ENCODE measurements around the gene KLHL22.

The KLHL22 gene

GRCh38 chr22:20406686-20407408, 88.7 kb downstream of the KLHL22 start (continued):
- TF ChIP-seq BACH2 (CRISPR knock-in tag; IDR thresholded peaks at IDR 0.05; ENCODE audit: borderline replicate concordance) (no peak), ZNF565 (CRISPR knock-in tag; conservative IDR thresholded peaks at IDR 0.05; ENCODE audit: low read depth) (no peak), ZNF70 (CRISPR knock-in tag; IDR thresholded peaks at IDR 0.05) (no peak), PPARA (CRISPR knock-in tag; IDR thresholded peaks at IDR 0.05; ENCODE audit: borderline replicate concordance) (no peak), ZFP3 (CRISPR knock-in tag; IDR thresholded peaks at IDR 0.05) (no peak), CSRNP3 (CRISPR knock-in tag; IDR thresholded peaks at IDR 0.05) (no peak)

GRCh38 chr22:20405931-20406685, 89.5 kb downstream of the KLHL22 start:
- no peak for ATAC-seq
- TF ChIP-seq SNAI2 (CRISPR knock-in tag; IDR thresholded peaks at IDR 0.05) = no peak
- no peak for TF ChIP-seq ZFP3 (CRISPR knock-in tag; IDR thresholded peaks at IDR 0.05)
- TF ChIP-seq CREB5 (CRISPR knock-in tag; IDR thresholded peaks at IDR 0.05; ENCODE audit: low read depth) = no peak
- no peak for TF ChIP-seq CSDC2 (CRISPR knock-in tag; IDR thresholded peaks at IDR 0.05)
- TF ChIP-seq ZNF70 (CRISPR knock-in tag; IDR thresholded peaks at IDR 0.05) = no peak

GRCh38 chr22:20405291-20405930, 90.2 kb downstream of the KLHL22 start:
- TF ChIP-seq ZFP3 (CRISPR knock-in tag; IDR thresholded peaks at IDR 0.05) = no peak
- no peak for TF ChIP-seq PPARA (CRISPR knock-in tag; IDR thresholded peaks at IDR 0.05; ENCODE audit: borderline replicate concordance)
- TF ChIP-seq ZNF565 (CRISPR knock-in tag; conservative IDR thresholded peaks at IDR 0.05; ENCODE audit: low read depth) = no peak
- TF ChIP-seq ESRRG (CRISPR knock-in tag; IDR thresholded peaks at IDR 0.05) = no peak
- no peak for TF ChIP-seq ZC3H10 (CRISPR knock-in tag; IDR thresholded peaks at IDR 0.05)
- TF ChIP-seq ZFP30 (CRISPR knock-in tag; IDR thresholded peaks at IDR 0.05) = no peak
- no peak for TF ChIP-seq TSHZ2 (CRISPR knock-in tag; IDR thresholded peaks at IDR 0.05)
- no peak for TF ChIP-seq POU6F1 (CRISPR knock-in tag; IDR thresholded peaks at IDR 0.05; ENCODE audit: borderline replicate concordance, low read depth)
- no peak for TF ChIP-seq OSR1 (CRISPR knock-in tag; IDR thresholded peaks at IDR 0.05)
- TF ChIP-seq TCF4 (CRISPR knock-in tag; IDR thresholded peaks at IDR 0.05; ENCODE audit: borderline replicate concordance) = no peak
- TF ChIP-seq ZNF70 (CRISPR knock-in tag; IDR thresholded peaks at IDR 0.05) = no peak
- TF ChIP-seq TOX (CRISPR knock-in tag; IDR thresholded peaks at IDR 0.05; ENCODE audit: borderline replicate concordance) = no peak
- TF ChIP-seq GLIS3 (CRISPR knock-in tag; IDR thresholded peaks at IDR 0.05) = no peak
- no peak for TF ChIP-seq ISL1 (CRISPR knock-in tag; IDR thresholded peaks at IDR 0.05)
- TF ChIP-seq RARB (CRISPR knock-in tag; IDR thresholded peaks at IDR 0.05) = no peak
- TF ChIP-seq PATZ1 (CRISPR knock-in tag; IDR thresholded peaks at IDR 0.05; ENCODE audit: borderline replicate concordance) = no peak
- no peak for ATAC-seq
